Endothelial cell of umbilical vein (primary cell): ENCODE results near the gene SLC6A18. TPM values are rescaled to one million over a fixed set of nuclear protein-coding genes. Genes with fewer than 3 reads are reported as not detected.

Experiments used
- BruUV-seq: library from RNA; stranded (reverse); fragments of 400-500 nt; replicated peaks from 2 replicates; lab custom pipeline; 2021; lab: Mats Ljungman, UMichigan
- CTCF ChIA-PET: fragments of 300-600, 350-600 bp; sonication (Branson Sonifier 250); formaldehyde crosslinking; loops from one replicate; lab custom pipeline; 2021; ENCODE audit warnings: antibody characterized with exemption, inconsistent platforms; lab: Charles Lee
- POLR2A ChIA-PET: fragments of 300-600, 350-600 bp; sonication (Branson Sonifier 250); formaldehyde crosslinking; loops from one replicate; lab custom pipeline; 2021; ENCODE audit warnings: antibody characterized with exemption, inconsistent platforms; lab: Charles Lee
- DNase-seq: peaks from one replicate; pipeline ENCODE4 v3.0.0-alpha.2; 2011; ENCODE audit warnings: low read depth, low spot score
- FAIRE-seq: peaks from 2 replicates; lab custom pipeline; 2011; peaks lifted over from hg19 to GRCh38; lab: Jason Lieb, UNC
- H2AFZ ChIP-seq: 2 replicates; pipeline ENCODE4 v1.6.0; 2012; ENCODE audit warnings: low read depth, low read length, control low read depth, inconsistent platforms
- H3K27ac ChIP-seq: 2 replicates; pipeline ENCODE4 v1.5.1; 2011; ENCODE audit warnings: low read depth, mild to moderate bottlenecking, control low read depth, low read length, moderate library complexity; ENCODE audit not compliant: insufficient read depth
- H3K27me3 ChIP-seq, 2 experiments: 2 replicates each; pipeline versions ENCODE4 v1.6.0 to v1.6.1; 2011; ENCODE audit warnings: low read length in 2 of 2, mixed read lengths in 1 of 2; ENCODE audit not compliant: control insufficient read depth in 2 of 2, insufficient read depth in 2 of 2
- H3K36me3 ChIP-seq, 2 experiments: 2 replicates in 1 of 2; 3 replicates in 1 of 2; pipeline ENCODE4 v1.5.1; 2011; ENCODE audit warnings: low read length in 2 of 2, mild to moderate bottlenecking in 1 of 2, moderate library complexity in 1 of 2; ENCODE audit not compliant: control insufficient read depth in 2 of 2, insufficient read depth in 2 of 2; ENCODE audit errors: extremely low read depth in 1 of 2
- H3K4me1 ChIP-seq: 3 replicates; pipeline ENCODE4 v1.5.1; 2011; ENCODE audit warnings: mild to moderate bottlenecking, low read length; ENCODE audit not compliant: control insufficient read depth, insufficient read depth; ENCODE audit errors: extremely low read depth
- H3K4me2 ChIP-seq: 2 replicates; pipeline ENCODE4 v1.6.1; 2011; ENCODE audit warnings: low read length, control low read depth, mixed read lengths; ENCODE audit not compliant: insufficient read depth
- H3K4me3 ChIP-seq, 3 experiments: fragments of 200-600 bp in 1 of 3; sonication (generic), shearing (Covaris generic) in 1 of 3; replicated peaks in 1 of 3; 2 replicates each; pipeline ENCODE4 v1.5.1; 2011 to 2016; ENCODE audit warnings: control low read depth in 3 of 3, low read length in 3 of 3, mild to moderate bottlenecking in 2 of 3, inconsistent platforms in 1 of 3, low read depth in 1 of 3, moderate library complexity in 1 of 3; ENCODE audit not compliant: insufficient read depth in 1 of 3
- H3K79me2 ChIP-seq: 2 replicates; pipeline ENCODE4 v1.6.0; 2012; ENCODE audit warnings: low read length, inconsistent platforms; ENCODE audit not compliant: control insufficient read depth, insufficient read depth
- H3K9ac ChIP-seq: replicated peaks from 2 replicates; pipeline ENCODE3; 2011; ENCODE audit warnings: low read length, control low read depth; ENCODE audit not compliant: insufficient read depth; ENCODE audit errors: extremely low read depth
- H3K9me1 ChIP-seq: replicated peaks from 3 replicates; pipeline ENCODE4 v1.6.0; 2011; ENCODE audit warnings: mild to moderate bottlenecking, low read length; ENCODE audit not compliant: control insufficient read depth, insufficient read depth; ENCODE audit errors: extremely low read depth
- H3K9me3 ChIP-seq: replicated peaks from 2 replicates; pipeline ENCODE4 v1.5.1; 2012; ENCODE audit warnings: low read length, inconsistent platforms; ENCODE audit not compliant: control insufficient read depth, insufficient read depth
- H4K20me1 ChIP-seq: replicated peaks from 2 replicates; pipeline ENCODE3; 2011; ENCODE audit warnings: mild to moderate bottlenecking, low read length; ENCODE audit not compliant: control insufficient read depth, insufficient read depth; ENCODE audit errors: extremely low read depth
- EZH2 ChIP-seq: IDR thresholded peaks from 2 replicates; pipeline ENCODE4 v1.6.1; 2012; ENCODE audit warnings: borderline replicate concordance, low read depth, mild to moderate bottlenecking, moderate library complexity, low read length, inconsistent platforms; ENCODE audit not compliant: severe bottlenecking
- FOS ChIP-seq: IDR thresholded peaks from 2 replicates; pipeline ENCODE4 v1.6.1; 2011; ENCODE audit warnings: mild to moderate bottlenecking, low read length, moderate library complexity, borderline replicate concordance; ENCODE audit not compliant: insufficient read depth
- GATA2 ChIP-seq: IDR thresholded peaks from 2 replicates; pipeline ENCODE4 v1.7.0; 2011; ENCODE audit warnings: low read depth, mild to moderate bottlenecking, moderate library complexity, mixed read lengths, low read length; ENCODE audit not compliant: insufficient read length, insufficient read depth
- JUN ChIP-seq: IDR thresholded peaks from 2 replicates; pipeline ENCODE4 v1.6.1; 2011; ENCODE audit warnings: borderline replicate concordance, low read depth; ENCODE audit not compliant: insufficient read length, insufficient read depth
- MYC ChIP-seq: IDR thresholded peaks from one replicate; pipeline ENCODE4 v1.6.1; 2011; ENCODE audit warnings: mild to moderate bottlenecking, low read depth, low read length
- POLR2A ChIP-seq: IDR thresholded peaks from 2 replicates; pipeline ENCODE4 v1.6.1; 2012; ENCODE audit warnings: low read depth, mild to moderate bottlenecking, control low read depth, low read length
- POLR2AphosphoS5 ChIP-seq: IDR thresholded peaks from 2 replicates; pipeline ENCODE4 v1.6.1; 2012; ENCODE audit warnings: low read depth, mild to moderate bottlenecking, control low read depth, low read length, moderate library complexity; ENCODE audit not compliant: insufficient read depth
- dilution Hi-C: fragments of 300-500 bp; cut with MboI; formaldehyde crosslinking; loops from one replicate; pipeline ENCODE4 v1.15.0; 2019; ENCODE audit warnings: low sequenced_read_pairs; ENCODE audit not compliant: extremely low pct_ligation_motif_present
- intact Hi-C: fragments of 100-400 bp; cut with micrococcal nuclease; formaldehyde crosslinking; loops from one replicate; pipeline ENCODE4 v1.10.0; 2022
- polyA plus RNA-seq, 4 experiments: library from polyadenylated mRNA; depleted of rRNA in 3 of 4; stranded (reverse) in 3 of 4; unstranded in 1 of 4; fragments of >200 nt; gene quantifications; 2 replicates each; pipeline versions ENCODE4 v1.2.1 to v1.2.3, GENCODE V29; 2011 to 2012; ENCODE audit warnings: missing spikeins in 1 of 4
- total RNA-seq: library from RNA; stranded (reverse); gene quantifications from 2 replicates; pipeline ENCODE4 v1.2.3, GENCODE V29; 2021
- TF ChIP-seq, protein P1 (sequence below), 2 donors: IDR thresholded peaks; 1 replicate in 1 of 2; 2 replicates in 1 of 2; pipeline ENCODE4 v1.5.1; 2011; ENCODE audit warnings: low read length in 2 of 2, mild to moderate bottlenecking in 2 of 2, moderate library complexity in 2 of 2, control low read depth in 1 of 2, inconsistent platforms in 1 of 2, low read depth in 1 of 2; ENCODE audit not compliant: insufficient read depth in 1 of 2; ENCODE audit errors: extremely low read depth in 1 of 2
- TF ChIP-seq, protein P2 (sequence below): IDR thresholded peaks from 2 replicates; pipeline ENCODE4 v1.6.1; 2011; ENCODE audit not compliant: insufficient read depth, insufficient read length

SLC6A18 gene
- total and polyA plus RNA-seq, 2 donors (not counting 3 experiments of a cell fraction or from before 2014, with no cell fraction given) = not detected

DNA sequence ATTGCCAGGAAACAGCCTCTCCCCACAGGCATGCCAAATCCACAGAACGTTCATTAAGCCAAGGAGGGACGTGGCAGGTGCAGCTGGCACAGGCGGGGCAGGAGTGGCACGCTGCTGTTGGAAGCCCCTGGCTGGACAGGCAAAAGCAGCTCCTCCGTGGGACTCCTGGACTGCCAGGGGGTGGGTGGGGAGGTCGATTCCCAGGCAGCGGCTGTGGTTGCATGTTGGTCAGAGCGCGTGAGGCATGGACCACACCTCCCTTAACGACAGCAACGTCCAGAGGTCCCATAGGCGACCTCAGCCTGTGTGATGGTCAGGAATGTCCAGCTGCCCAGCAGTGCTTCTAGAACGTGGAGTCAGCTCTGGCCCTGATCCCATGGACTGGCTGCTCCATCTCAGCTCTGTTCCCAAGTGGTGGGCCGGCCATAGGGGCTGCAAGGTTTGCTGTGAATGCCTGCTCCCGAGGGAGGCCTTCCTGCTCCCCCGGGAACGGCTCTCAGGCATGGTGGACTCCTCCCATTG is 16.9 kb upstream of the SLC6A18 start:
- dilution Hi-C loops = no loop called here
- FAIRE-seq = no peak
- POLR2A ChIA-PET = interaction anchor here (0.6 kb wide), 1 partner anchor 220 kb away, joined by 3 read pairs; no protein-coding TSS in a partner anchor

More for the DNA sequence above, 16.9 kb upstream of the SLC6A18 start:
- H4K20me1 ChIP-seq = no peaks in the 10 kb centered on the region
- no peak overlapping the region for H3K4me3 ChIP-seq
- no TSS peak for BruUV-seq
- no peaks in the 10 kb centered on the region for H3K9me3 ChIP-seq
- no peaks in the 10 kb centered on the region for H3K4me1 ChIP-seq
- no peaks in the 10 kb centered on the region for H3K36me3 ChIP-seq
- H3K9ac ChIP-seq = no peak overlapping the region
- intact Hi-C loops = loop anchor here (2.0 kb wide), 1 partner anchor 437 kb away; no protein-coding TSS in a partner anchor
- H3K79me2 ChIP-seq = no peaks in the 10 kb centered on the region
- H3K27me3 ChIP-seq = no peaks in the 10 kb centered on the region
- H3K4me2 ChIP-seq = no peak overlapping the region
- no peaks in the 10 kb centered on the region for H3K9me1 ChIP-seq
- no peak overlapping the region for H3K27ac ChIP-seq
- H2AFZ ChIP-seq = no peak overlapping the region
- no peak for DNase-seq
- TF ChIP-seq MYC (no peak), JUN (no peak), EZH2 (no peak), POLR2A (no peak), FOS (no peak), POLR2AphosphoS5 (no peak), GATA2 (no peak)
- TF ChIP-seq, protein P1, sequence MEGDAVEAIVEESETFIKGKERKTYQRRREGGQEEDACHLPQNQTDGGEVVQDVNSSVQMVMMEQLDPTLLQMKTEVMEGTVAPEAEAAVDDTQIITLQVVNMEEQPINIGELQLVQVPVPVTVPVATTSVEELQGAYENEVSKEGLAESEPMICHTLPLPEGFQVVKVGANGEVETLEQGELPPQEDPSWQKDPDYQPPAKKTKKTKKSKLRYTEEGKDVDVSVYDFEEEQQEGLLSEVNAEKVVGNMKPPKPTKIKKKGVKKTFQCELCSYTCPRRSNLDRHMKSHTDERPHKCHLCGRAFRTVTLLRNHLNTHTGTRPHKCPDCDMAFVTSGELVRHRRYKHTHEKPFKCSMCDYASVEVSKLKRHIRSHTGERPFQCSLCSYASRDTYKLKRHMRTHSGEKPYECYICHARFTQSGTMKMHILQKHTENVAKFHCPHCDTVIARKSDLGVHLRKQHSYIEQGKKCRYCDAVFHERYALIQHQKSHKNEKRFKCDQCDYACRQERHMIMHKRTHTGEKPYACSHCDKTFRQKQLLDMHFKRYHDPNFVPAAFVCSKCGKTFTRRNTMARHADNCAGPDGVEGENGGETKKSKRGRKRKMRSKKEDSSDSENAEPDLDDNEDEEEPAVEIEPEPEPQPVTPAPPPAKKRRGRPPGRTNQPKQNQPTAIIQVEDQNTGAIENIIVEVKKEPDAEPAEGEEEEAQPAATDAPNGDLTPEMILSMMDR (IDR thresholded peaks at IDR 0.05; ENCODE audit: extremely low read depth in 1 of 2, insufficient read depth in 1 of 2, low read depth in 1 of 2, low read length in 2 of 2) = no peak
- TF ChIP-seq, protein P2, sequence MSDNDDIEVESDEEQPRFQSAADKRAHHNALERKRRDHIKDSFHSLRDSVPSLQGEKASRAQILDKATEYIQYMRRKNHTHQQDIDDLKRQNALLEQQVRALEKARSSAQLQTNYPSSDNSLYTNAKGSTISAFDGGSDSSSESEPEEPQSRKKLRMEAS = no peak
- CTCF ChIA-PET = interaction anchor here (0.7 to 4.0 kb wide), 9 partner anchors 25 to 445 kb away, joined by 3 to 55 read pairs (median 4); no protein-coding TSS in a partner anchor
